GM18499 (cell line): ENCODE data around the gene SMOC2.

ENCODE experiments used
- ATAC-seq: cut with Tn5 transposase; IDR thresholded peaks from one replicate; pipeline ENCODE4 v1.9.1; 2021; ENCODE audit warnings: moderate number of reproducible peaks; ENCODE audit not compliant: insufficient read depth, unreplicated experiment

SMOC2 gene

GRCh38 chr6:168612586-168612985 lies 171.6 kb downstream of the SMOC2 start:
- ATAC-seq, result no peak

DNA sequence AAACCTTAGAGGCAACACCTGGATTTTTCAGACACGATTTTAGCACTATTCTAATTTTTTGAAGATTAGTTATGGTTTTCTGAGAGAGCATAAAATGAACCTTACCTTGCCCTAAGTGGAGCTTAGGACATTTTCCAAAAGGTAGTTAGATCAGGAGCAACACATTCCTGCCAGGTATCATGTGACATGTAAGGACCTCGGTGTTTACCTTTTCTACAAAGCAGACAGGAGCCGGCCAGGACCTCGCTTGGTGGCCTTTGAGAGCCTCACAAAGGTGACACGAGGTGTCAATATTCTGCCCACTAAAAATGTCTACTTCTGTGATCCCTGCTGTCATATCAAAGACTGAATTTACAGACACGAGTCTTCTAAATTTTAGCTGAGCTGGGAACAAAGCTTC lies 174.9 kb downstream of the SMOC2 start:
- ATAC-seq, result no peak

- ATAC-seq, result no peak
Measured at GRCh38 chr6:168616816-168617765, 176.1 kb downstream of the SMOC2 start.

GRCh38 chr6:168618546-168619315 lies 177.7 kb downstream of the SMOC2 start:
- no peak for ATAC-seq

DNA sequence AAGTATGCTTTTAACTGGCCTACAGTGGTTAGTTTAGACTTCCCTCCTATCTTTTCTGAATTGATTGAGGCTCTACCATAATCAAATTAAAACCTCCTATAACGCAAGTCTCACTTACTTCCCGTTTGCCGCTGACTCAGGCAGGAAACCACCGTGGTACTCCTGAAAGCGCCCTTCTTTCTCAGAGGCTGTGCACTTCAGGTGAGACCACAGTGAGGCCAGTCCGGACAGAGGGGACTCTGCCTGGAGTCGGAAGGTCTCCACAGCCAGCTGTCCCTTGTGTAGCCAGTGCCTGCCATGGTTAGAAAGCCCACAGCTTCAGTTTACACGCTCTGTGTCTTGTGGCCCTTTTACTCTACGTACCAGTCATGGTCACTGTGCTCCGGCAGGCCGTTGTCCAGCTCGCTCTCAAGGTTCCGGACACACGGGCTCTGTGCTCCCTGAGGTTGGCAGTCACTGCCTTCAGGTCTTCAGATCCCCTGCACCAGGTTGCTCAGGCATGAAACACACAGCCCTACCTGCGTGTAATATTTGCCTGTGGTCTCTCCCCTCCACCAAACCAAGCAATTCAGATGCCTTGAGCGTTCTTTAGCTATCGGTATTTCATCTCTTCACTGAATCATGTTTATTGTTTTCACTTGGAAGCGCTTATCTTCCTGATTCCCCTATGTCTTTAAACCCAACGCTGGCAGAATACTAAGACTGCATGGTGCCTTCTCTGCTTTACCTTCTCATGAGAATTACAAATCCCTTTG lies 178.8 kb downstream of the SMOC2 start:
- ATAC-seq, result no peak

- ATAC-seq, result no peak
Measured at GRCh38 chr6:168620578-168620977, 179.6 kb downstream of the SMOC2 start.

DNA sequence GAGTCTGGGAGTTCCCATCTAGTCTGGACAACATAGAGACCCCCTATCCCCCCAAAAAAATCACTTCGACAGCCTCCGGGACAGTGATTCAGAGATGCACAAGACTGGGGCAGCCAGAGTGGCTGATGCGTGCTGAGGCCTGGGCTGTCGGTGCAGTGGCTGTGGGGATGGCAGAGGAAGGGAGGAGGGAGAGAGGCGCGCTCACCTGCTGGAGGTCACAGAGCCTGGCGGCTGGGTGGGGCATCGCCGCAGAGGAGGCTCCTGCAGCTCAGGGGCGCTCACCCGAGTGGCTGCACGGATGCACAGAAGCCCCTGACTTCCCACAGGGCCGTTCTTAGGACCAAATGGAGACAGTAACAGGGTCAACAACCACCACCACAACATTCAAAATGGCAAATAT lies 182.8 kb downstream of the SMOC2 start:
- no peak for ATAC-seq

DNA sequence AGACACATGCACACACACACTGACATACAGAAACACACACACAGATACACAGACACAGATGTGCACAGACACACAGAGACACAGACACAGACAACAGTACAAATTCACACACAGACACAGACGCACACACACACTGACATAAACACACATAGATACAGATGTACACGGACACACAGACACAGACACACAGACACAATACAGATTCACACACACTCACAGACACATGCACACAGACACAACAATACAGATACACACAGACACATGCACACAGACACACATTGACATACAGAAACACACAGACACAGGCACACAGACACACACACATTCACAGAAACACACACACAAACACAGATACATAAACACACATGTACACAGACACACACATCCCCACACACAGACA lies 183.6 kb downstream of the SMOC2 start:
- no peak for ATAC-seq

DNA sequence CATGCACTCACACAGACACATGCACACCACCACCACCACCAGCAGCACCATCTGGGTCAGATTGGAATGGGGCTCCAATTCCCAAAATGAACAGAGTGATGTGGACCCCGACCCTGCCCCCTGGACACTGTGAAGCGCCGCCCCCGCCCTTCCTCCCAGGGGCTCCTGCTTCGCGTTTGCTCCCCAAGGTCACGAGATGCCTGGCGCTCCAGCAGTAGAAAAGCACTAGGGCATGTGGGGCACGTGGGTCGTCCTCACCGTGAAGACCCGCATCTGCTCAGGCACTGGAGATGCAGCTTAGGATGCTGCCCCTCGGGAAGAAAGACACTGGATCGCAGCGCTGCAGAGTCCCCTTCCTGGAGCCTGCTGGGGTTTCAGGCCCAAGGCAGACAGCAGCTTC lies 184.0 kb downstream of the SMOC2 start:
- no peak for ATAC-seq

DNA sequence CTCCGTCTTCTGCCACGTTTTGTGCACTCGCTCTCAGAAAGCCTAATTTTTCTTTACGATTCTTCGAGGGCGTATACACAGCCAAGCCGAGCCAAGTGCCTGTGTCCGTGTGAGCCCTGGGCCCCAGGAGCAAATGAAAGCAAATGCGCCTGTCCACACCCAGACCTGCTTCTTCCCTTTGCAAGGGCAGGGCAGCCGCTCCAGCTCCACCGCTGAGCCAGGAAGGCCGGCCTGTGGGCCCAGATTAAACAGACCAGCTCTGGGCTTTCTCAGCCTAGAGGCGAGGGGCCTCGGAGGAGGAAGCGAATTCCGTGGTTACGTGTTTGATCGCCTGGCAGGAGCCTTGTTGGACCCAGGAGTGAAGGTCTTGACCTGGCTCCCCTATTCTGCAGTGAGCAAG lies 184.6 kb downstream of the SMOC2 start:
- ATAC-seq, result no peak

- no peak for ATAC-seq
Measured at GRCh38 chr6:168626046-168626602, 185.1 kb downstream of the SMOC2 start.

GRCh38 chr6:168627506-168628175 lies 186.7 kb downstream of the SMOC2 start:
- ATAC-seq, result no peak

DNA sequence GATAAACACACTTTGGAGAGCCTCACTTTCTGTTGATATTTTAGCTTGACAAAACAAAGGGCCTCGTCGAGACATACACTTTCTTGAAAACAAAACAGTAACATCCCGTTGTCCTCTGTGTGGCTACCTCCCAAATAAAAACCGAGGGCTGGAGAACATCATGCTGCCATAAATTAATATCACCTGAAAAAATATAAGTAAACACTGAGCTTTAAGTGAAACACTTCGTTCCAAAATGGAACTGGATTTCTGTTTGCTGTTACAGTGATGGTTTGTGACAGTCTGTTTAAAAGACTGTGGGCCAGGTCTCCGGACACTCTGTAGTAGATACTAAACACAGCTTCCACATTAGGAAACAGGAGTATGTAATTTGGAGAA lies 187.2 kb downstream of the SMOC2 start:
- no peak for ATAC-seq

DNA sequence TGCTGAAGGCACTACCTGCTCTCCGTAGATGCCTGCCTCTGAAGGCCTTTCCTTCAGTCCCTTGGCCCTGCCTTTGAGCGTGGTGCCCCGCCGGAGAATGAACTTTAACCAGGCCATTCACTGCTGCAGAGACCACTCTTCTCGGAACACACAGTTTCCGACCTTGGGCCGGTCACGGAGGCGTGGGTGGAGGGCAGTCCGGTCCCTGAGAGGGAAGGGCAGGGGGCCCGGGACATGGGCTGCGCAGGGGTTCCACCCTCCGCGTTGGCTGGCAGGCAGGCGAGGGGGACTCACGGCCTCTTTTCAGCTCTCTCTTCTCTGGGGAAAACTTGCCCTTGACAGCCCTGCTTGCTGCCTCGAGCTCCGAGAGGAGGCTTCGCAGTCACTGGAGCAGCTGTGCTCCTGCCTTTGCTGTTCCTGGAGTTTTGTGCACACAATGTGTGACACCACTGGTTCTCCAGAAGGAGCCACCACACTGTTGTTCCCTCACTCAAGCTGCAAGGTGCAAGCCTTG lies 187.8 kb downstream of the SMOC2 start:
- no peak for ATAC-seq

GRCh38 chr6:168631564-168631963 lies 190.6 kb downstream of the SMOC2 start:
- ATAC-seq, result no peak

- no peak for ATAC-seq
Measured at GRCh38 chr6:168632694-168633093, 191.7 kb downstream of the SMOC2 start.

DNA sequence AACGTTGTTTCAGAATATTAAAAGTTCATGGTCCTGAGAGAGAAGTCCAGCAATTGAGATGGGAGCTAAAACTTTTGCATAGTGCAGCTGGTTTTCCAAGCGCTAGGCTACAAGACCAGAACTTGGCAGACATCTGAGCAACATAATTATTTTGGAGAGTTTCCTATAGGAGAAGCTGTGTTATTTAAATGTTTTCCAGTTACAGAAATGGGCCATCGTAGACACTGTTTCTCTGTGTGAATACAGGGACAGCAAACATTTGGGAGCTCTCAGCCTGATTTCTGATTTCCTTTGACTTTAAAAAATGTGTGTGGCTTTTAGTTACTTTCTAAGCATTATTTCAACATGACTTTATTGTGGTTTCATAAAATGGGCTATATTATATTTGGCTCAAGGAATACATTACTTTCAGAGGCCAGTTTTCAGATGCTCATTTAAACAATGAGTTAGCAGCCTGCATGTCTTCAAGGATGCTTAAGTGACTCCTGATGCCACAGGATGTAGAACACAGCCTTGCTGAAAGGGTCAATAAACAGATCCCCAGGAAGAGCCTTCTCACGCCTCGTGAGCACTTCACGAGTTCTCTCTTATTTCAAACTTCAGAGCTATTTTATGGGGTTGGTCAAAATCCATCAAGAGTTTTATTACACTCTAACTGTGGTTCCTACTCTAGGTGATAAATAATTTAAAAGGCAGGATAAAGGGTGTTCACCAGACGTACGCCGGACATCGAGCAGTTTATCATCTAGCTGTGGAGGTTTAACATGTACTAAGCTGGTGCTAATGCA lies 193.8 kb downstream of the SMOC2 start:
- ATAC-seq, result no peak

GRCh38 chr6:168636147-168637004 lies 195.4 kb downstream of the SMOC2 start:
- no peak for ATAC-seq
